GM06990 (cell line): ENCODE data around the gene GLP2R.

ENCODE experiments used
- DNase-seq: peaks from one replicate; pipeline ENCODE4 v3.0.0-alpha.2; 2011; ENCODE audit not compliant: insufficient read length; ENCODE audit errors: extremely low read depth
- H3K27me3 ChIP-seq: replicated peaks from 2 replicates; pipeline ENCODE4 v1.6.0; 2011; ENCODE audit warnings: low read length; ENCODE audit not compliant: control insufficient read depth, insufficient read depth
- H3K36me3 ChIP-seq: 2 replicates; pipeline ENCODE4 v1.5.1; 2011; ENCODE audit warnings: low read length; ENCODE audit not compliant: control insufficient read depth, insufficient read depth
- H3K4me3 ChIP-seq: replicated peaks from 2 replicates; pipeline ENCODE4 v1.5.1; 2011; ENCODE audit warnings: low read depth, mild to moderate bottlenecking, control low read depth, low read length
- TF ChIP-seq, protein P1 (sequence below): IDR thresholded peaks from 2 replicates; pipeline ENCODE4 v1.5.1; 2011; ENCODE audit warnings: low read length, control low read depth, mild to moderate bottlenecking, inconsistent platforms; ENCODE audit not compliant: insufficient read depth, poor library complexity, severe bottlenecking

GLP2R gene

DNA sequence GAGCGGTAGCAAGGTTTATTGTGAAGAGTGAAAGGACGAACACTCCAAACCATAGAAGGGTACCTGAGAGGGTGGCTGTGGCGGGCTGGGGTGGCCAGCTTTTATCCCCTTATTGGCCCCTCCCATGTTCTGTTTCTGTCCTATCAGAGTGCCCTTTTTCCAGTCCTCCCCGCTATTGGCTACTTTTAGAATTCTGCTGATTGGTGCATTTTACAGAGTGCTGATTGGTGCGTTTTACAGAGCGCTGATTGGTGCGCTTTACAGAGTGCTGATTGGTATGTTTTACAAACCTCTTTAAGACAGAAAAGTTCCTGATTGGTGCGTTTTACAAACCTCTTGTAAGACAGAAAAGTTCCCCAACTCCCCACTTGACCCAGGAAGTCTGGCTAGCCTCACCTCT is 16.3 kb upstream of the GLP2R start:
- DNase-seq = no peak
- TF ChIP-seq, protein P1, sequence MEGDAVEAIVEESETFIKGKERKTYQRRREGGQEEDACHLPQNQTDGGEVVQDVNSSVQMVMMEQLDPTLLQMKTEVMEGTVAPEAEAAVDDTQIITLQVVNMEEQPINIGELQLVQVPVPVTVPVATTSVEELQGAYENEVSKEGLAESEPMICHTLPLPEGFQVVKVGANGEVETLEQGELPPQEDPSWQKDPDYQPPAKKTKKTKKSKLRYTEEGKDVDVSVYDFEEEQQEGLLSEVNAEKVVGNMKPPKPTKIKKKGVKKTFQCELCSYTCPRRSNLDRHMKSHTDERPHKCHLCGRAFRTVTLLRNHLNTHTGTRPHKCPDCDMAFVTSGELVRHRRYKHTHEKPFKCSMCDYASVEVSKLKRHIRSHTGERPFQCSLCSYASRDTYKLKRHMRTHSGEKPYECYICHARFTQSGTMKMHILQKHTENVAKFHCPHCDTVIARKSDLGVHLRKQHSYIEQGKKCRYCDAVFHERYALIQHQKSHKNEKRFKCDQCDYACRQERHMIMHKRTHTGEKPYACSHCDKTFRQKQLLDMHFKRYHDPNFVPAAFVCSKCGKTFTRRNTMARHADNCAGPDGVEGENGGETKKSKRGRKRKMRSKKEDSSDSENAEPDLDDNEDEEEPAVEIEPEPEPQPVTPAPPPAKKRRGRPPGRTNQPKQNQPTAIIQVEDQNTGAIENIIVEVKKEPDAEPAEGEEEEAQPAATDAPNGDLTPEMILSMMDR = no peak
- Histone ChIP-seq H3K4me3 (no peak overlapping the region), H3K36me3 (no peaks in the 10 kb centered on the region), H3K27me3 (no peaks in the 10 kb centered on the region; the same call in 1 of the 2 replicates)

DNA sequence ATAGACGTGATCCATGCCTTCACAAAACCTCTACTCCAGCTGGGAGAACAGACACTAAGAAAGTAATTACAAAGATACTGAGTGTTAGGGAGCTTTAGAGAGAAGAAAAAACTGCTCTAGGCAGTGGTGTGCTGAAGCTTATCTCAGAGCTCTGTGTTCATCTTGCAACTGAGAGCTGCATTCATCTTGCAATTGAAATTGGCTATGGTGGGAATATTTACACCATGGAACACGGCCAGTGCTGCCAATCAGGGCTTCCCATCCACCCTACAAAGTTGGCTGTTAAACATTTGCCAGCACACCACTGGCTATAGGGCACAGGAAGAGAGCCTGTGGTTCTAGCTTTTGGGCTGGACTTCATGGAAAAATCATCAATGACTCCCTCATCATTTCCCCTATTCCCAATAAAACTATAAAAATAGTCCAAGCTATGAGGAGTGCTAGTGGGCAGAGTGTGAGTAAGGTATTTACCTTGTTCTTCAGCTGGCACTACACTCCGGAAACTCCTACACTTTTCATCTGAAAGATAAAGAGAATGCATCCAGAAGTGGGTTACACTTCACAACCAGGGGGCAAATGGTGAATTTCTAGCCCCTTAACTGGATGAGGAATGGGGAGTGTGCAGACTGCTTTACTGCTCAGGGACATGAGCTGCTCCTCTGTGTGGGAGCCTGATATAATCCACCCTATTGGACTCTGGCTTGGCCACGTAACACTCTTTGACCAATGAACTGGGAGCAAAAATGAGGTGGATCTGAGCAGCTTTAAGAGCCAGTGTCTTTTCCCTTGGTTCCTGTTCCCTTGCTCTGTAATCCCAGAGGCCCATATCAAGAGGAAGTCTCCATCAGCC is 15.4 kb upstream of the GLP2R start:
- TF ChIP-seq, protein P1 = no peak
- Histone ChIP-seq H3K4me3 (no peak overlapping the region), H3K36me3 (no peaks in the 10 kb centered on the region)

DNA sequence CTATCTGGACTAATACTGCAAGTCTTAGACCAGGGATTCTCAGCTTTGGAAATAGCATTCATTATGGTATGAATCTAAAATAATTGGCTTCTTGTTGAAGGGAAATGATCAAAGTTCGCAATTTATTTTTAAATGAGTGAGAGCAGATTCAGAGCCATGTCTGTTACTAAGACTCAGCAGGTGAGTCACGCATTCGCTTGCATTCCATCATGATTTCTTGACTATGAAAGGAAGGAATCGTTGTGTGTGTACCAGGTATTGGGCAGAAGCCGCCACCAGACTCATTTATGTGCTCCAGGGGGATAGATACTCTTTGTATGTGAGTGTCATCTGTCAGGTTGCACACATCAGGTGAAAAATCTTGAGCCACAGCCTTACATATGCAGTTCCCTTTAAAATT is 14.6 kb upstream of the GLP2R start:
- Histone ChIP-seq H3K36me3 (no peaks in the 10 kb centered on the region), H3K27me3 (no peaks in the 10 kb centered on the region; the same call in 1 of the 2 replicates), H3K4me3 (no peak overlapping the region)
- TF ChIP-seq, protein P1 = no peak
- DNase-seq = no peak

More for the DNA sequence above, 15.4 kb upstream of the GLP2R start:
- no peaks in the 10 kb centered on the region; the same call in 1 of the 2 replicates for H3K27me3 ChIP-seq
- DNase-seq = no peak

DNA sequence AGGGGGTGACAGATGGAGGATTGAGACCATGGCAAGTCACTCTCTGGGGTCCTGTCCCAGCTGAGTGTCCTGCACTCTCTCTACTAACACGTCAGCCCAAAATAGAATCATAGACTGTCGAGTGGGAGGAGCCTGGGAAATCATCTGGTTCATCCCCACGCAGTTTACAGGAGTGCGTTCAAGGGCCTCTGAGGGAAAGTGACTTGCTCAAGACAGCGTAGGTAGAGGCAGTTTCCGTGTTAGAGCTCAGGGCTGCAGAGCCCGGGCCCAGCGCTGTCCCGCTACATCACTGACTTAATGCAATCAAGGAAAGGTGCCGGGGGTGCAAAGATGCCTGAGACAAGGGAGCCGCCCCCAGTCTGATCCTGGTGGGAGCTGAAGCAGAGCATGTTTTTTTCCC is 14.2 kb upstream of the GLP2R start:
- Histone ChIP-seq H3K36me3 (no peaks in the 10 kb centered on the region), H3K27me3 (no peaks in the 10 kb centered on the region; the same call in 1 of the 2 replicates), H3K4me3 (no peak overlapping the region)
- TF ChIP-seq, protein P1 = no peak
- no peak for DNase-seq

DNA sequence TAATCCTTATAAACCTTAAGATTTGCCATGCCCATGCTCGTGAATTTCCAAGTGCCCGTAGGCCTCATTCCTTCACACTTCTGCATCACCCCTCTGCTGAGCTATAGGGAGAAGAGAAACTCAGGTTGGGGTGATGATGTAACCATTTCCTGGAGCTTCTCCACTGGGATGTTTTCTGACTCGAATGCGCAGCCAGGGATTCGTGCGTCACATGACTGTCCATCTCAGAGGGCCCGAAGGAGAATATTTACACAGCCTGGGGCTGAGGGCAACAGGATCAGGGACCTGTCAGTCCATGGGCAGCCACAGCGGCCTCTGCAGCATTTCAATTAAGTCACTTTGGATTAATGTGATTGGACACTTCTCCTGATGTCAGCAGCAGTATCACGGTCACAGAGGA is 12.6 kb upstream of the GLP2R start:
- Histone ChIP-seq H3K36me3 (no peaks in the 10 kb centered on the region), H3K27me3 (no peaks in the 10 kb centered on the region; the same call in 1 of the 2 replicates), H3K4me3 (no peak overlapping the region)
- TF ChIP-seq, protein P1 = no peak
- no peak for DNase-seq
